NCI-H524 (cell line): ENCODE data around the gene RGL4.

ENCODE experiments used
- DNase-seq, 2 experiments: peaks; one replicate each; lab custom pipeline; 2025; lab: John Stamatoyannopoulos, UW

The RGL4 gene

DNA sequence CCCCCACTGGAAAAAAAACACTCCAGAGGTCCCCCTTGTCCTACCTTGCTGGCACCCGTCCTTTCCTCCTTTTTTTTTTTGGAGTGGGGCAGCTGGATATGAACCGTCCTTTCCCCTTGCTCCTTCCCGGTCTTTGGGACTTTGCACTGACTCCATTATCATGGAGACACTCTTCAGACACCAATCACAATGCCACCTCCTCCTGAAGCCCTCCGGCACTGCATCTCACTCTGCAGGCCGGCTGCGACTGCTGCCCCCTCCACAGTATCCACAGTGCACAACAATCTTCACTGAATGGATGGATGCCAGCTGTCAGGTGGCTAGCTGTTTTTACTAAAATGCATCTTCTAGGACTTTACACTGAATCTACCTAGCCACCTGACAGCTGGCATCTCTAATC is 12.7 kb upstream of the RGL4 start:
- peak; percentile 84 to 91 for DNase-seq

DNA sequence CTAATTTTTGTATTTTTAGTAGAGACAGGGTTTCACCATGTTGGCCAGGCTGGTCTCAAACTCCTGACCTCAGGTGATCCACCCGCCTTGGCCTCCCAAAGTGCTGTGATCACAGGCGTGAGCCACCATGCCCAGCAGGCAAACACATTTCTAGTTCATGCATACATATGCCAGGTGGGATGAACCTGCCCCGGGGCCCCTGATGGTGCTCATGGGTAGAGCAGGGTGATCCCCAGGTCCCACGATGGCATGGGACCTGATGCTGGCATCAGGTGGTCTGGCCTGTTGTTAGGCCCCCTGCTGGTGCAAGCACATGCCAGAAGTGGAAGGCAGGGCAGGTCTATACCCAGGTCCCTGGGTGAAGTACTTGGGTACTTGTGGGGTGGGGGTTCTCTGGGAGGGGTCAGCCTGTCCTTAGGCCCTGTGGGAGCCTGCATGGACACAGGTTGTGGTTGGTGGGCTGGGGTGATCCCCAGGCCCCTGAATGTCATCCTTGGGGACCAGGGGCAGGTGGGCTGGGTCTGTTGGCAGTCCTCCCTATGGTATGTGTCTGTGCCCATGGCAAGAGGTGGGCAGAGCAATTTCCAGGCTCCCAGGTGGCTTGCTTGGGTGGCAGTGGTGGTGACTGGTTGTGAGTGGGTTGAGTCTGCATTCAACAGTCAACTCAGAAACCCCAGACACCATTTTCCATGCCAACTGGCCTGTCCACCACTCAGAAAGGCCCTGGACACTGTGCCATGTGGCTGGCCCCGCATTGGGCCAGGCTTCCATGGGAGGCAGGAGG is 9.6 kb upstream of the RGL4 start:
- no peak for DNase-seq

- DNase-seq, result no peak
Measured at GRCh38 chr22:23682077-23682476, 8.7 kb upstream of the RGL4 start.

DNA sequence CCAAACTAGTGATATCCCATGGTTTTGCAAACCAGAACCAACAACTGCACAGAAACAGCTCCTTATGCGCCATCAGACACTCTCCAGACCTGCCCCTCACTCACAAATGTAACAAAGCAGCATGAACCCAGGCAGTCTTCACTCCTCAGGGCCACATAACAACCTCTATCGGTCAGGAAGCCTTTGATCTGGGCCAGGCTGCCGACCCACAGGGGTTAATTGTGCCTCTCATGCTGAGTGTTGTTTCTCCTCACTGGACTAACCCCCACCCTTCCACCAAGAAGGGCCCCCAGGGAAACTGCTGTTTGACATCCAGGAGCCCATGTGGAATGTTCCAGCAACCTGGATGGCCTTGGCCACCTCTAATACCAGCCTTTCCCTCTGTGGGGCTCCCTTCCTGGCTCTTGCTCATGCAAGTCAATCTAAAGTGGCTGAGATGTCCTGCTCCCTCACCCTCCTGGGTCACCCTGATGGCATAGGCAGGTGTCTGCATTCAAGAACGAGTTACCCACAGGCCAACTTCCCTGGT is 7.9 kb upstream of the RGL4 start:
- no peak for DNase-seq

GRCh38 chr22:23683545-23683944 is 7.3 kb upstream of the RGL4 start:
- DNase-seq, result no peak

GRCh38 chr22:23684026-23684425 is 6.8 kb upstream of the RGL4 start:
- no peak for DNase-seq

GRCh38 chr22:23684561-23685031 is 6.2 kb upstream of the RGL4 start:
- DNase-seq, result no peak

DNA sequence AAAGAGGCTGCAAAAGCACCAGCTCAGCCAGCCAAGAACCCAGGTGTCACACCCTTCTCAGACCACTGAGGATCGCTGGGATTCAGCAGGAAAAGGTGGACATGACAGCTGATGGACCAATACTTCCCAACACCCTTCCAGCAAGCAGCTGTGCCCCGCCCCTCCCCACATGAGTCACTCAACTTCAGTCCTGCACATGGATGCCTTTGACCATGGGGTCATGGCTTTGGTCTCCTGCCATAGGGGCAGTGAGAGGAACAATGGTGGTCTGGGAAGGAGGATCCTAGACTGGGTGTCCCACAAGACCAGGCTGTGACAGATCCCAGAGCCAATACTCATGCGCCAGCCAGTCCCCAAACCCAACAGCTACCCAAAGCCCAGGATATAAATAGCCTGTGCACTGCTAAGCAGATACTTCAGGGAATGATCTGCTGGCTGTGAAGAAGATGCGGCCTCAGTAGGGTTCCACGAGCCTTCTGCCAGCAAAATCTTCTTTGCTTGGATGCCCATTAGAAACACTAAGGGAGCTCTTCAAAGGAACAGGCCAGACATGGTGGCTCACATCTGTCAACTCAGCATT is 5.5 kb upstream of the RGL4 start:
- no peak for DNase-seq

- DNase-seq, result no peak
Measured at GRCh38 chr22:23686416-23687024, 4.3 kb upstream of the RGL4 start.

DNA sequence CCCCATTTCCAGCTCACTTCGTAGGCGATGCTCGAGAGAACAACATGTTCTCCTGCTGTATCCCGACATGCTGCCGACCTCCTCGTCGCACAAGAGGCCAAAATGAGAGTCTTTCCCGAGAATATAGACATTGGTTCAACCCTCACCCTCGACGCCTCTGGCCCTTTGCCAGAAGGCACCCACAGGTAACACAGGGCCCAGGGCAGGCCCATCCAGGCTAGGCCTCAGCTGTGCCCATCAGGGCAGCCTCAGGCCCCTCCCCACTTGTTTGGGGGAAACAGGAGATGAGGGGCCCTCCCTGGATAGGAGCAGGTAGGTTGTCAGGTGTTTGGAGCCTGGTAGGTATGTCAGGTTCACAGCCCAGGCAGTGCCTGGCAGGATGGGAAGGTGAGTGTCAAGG is 2.7 kb upstream of the RGL4 start:
- no peak for DNase-seq

- DNase-seq, result no peak
Measured at GRCh38 chr22:23688571-23688970, 2.2 kb upstream of the RGL4 start.

- no peak for DNase-seq
Measured at GRCh38 chr22:23689414-23689813, 1.4 kb upstream of the RGL4 start.

DNA sequence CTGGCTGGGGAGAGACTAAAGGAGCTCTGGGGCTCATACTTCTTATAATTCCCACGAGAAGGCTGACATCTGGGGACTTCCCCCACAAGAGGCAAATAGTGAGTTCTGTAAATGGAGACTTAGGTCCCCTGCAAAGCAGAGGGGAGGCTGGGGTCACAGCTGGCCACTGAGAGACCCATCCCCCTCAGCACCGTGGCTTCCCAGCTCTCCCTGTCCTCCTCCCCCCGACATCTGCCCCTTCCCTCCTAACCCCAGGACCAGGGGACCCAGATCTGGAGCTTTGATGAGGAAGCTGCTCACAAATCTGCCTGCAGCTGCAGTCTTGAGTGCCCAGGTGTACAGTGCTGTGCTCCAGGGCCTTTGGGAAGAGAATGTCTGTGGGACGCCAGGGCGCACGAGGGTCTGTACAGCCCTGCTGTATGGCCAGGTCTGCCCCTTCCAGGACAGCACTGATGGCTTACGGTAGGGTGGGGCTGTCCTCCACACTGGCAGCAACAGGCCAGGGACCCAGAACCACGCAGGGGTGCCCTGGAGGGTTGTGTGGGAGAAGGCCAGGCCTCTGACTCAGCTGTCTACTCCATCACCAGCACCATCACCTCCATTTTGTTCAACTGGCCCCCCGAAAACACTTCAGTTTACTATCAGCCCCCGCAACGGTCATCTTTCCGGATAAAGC is 1.1 kb downstream of the RGL4 start:
- no peak for DNase-seq

GRCh38 chr22:23692598-23693291 is 1.9 kb downstream of the RGL4 start:
- DNase-seq, result no peak

DNA sequence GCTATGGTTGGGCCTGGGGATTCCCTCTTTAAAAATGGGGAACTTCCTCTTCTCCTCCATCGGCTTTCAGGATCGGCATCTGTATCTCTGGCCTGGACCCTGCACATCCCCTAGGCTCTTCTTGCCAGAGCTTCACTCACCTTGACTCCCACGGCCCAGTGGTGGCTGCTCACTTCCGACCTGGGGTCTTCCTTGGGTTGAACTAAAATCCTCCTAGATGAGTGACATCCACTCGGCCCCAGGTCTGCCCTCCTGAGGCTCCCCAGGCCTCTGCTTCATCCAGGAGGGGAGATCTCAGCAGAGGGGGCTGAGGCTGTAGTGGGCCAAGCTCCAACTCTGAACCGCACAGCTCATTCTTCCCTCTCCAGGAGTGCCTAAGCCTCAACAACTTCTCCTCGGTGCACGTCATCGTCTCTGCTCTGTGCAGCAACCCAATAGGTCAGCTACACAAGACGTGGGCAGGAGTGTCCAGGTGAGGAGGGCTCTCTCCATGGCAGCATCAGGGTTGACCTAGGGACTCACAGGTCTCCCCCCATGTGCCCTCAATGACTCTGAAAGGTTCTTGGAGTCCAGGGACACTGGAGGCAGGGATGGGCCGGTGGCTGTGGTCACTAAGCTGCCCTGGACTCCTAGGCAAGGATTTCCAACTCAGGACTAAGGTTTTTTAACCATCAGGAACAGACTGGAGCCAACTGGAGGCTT is 3.3 kb downstream of the RGL4 start:
- no peak for DNase-seq

DNA sequence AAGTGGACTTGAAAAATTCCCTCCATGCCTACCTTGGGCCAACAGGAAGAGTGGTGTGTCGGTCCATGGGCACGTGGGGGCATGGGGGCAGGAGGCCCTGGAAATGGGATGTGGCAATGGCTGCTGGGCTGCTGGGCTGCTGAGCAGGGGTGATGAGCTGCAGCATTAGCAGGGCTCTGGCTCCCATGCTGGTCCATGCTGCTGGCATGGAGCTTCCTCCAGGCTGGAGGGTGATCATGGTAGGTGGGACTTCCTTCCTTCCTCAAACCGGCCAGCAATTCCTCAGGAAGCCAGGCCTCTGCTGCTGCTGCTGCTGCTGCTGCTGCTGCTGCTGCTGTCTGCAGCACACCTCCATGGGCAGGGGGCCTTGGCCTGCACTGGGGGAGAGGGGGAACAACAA is 4.3 kb downstream of the RGL4 start:
- DNase-seq, result no peak

GRCh38 chr22:23695571-23696325 is 4.9 kb downstream of the RGL4 start:
- no peak for DNase-seq

- DNase-seq, result no peak
Measured at GRCh38 chr22:23696326-23696851, 5.6 kb downstream of the RGL4 start.

- DNase-seq, result no peak
Measured at GRCh38 chr22:23697031-23697970, 6.5 kb downstream of the RGL4 start.
